Ramos (cell line): ENCODE measurements around the gene OR4M2.
"Not testable (repeated sequence)": the region's sequence is repeated elsewhere in the genome, so short reads cannot be mapped to it uniquely, and the experiment has no call there.

Source experiments
- in situ Hi-C: fragments of 300-500 bp; cut with MboI; formaldehyde crosslinking; loops from one replicate; pipeline ENCODE4 v1.14.3; 2022; ENCODE audit warnings: low sequenced_read_pairs; ENCODE audit not compliant: unreplicated experiment

The OR4M2 gene, protein sequence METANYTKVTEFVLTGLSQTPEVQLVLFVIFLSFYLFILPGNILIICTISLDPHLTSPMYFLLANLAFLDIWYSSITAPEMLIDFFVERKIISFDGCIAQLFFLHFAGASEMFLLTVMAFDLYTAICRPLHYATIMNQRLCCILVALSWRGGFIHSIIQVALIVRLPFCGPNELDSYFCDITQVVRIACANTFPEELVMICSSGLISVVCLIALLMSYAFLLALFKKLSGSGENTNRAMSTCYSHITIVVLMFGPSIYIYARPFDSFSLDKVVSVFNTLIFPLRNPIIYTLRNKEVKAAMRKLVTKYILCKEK

DNA sequence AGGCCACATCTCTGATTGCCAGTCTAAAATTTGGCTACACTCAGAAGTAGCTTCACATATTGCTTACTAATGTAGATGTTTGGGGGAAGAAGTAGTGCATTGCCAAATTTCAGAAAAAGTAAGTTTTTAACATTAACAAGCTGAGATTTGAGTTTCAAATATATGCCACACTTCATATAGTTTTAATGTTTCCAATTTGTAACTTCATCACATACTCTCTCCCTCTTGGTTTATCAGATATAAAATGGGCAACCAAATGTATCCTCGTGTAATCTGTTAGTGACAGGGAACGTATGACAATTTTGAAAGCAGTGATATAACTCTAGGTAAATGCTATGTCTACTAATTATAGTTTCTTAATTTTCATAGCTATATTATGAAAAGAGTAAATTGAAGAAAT, at the start of gene OR4M2:
Gene OR4M2, plus strand, starts transcription at position 301 of the 400 bp plus-strand sequence. Its CDS starts 98 bp downstream, at position 399.
- in situ Hi-C loops: not testable (repeated sequence)

- in situ Hi-C loops: not testable (repeated sequence)
These were observed 11.1 kb upstream of the OR4M2 start for GRCh38 chr15:22069267-22069666.

GRCh38 chr15:22081386-22081785, 1.1 kb downstream of the OR4M2 start:
- in situ Hi-C loops: not testable (repeated sequence)

GRCh38 chr15:22098616-22099253, 18.4 kb downstream of the OR4M2 start:
- in situ Hi-C loops: not testable (repeated sequence)

- in situ Hi-C loops: not testable (repeated sequence)
These were observed 19.1 kb downstream of the OR4M2 start for GRCh38 chr15:22099289-22099891.

- in situ Hi-C loops: not testable (repeated sequence)
These were observed 41.7 kb downstream of the OR4M2 start for GRCh38 chr15:22122033-22122432.
